ENCODE data around the gene PLCL2.

PLCL2 gene

DNA sequence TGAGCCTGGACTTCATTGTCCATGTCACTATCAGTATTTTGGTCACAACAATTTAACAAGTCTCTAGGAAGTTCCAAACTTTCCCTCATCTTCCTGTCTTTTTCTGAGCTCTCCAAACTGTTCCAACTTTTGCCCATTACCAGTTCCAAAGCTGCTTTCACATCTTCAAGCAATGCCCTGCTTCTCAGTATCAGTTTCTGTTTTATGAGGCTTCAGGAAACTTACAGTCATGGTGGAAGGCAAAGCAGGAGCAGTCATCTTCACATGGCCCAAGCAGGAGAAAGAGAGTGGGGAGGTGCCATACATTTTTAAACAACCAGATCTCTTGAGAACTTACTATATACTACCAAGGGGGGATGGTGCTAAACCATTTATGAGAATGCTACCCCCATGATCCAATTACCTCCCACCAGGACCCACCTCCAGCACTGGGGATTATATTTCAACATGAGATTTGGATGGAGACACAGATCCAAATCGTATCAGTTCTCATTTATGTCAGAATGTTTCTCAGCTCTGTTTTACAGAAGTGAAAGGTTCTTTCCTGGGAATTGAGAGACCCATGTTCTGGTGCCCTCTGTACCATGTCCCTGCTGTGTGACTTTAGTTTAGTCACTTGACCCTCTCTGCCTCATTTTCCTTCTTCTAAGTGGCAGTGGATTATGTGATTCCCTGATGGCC, 169.7 kb downstream of the PLCL2 start:
- TF ChIP-seq CTCF (conservative IDR thresholded peaks at IDR 0.05; ENCODE audit: low read depth, low read length), result no peak
- H3K79me2 ChIP-seq (ENCODE audit: insufficient read depth, low read depth), result no peaks in the 10 kb centered on the region
- no peaks in the 10 kb centered on the region for H4K20me1 ChIP-seq (ENCODE audit: insufficient read depth)
- no peak overlapping the region for H3K4me2 ChIP-seq
- H3K27me3 ChIP-seq (ENCODE audit: insufficient read depth, low read depth), result no peaks in the 10 kb centered on the region
- peaks cover 10% of the 10 kb centered on the region for H3K4me1 ChIP-seq (ENCODE audit: low read depth, poor library complexity, severe bottlenecking)
- H3K9ac ChIP-seq, result no peak overlapping the region
- H3K27ac ChIP-seq, result no peak overlapping the region
- no peak overlapping the region for H2AFZ ChIP-seq (ENCODE audit: low read depth)
- H3K4me3 ChIP-seq (IDR thresholded peaks at IDR 0.05; ENCODE audit: insufficient read depth, low read depth, low read length), result no peak overlapping the region
- H3K36me3 ChIP-seq (ENCODE audit: insufficient read depth), result no peaks in the 10 kb centered on the region

- Histone ChIP-seq H3K4me2 (no peak overlapping the region), H3K4me3 (IDR thresholded peaks at IDR 0.05; ENCODE audit: insufficient read depth, low read depth, low read length) (no peak overlapping the region), H3K27me3 (ENCODE audit: insufficient read depth, low read depth) (no peaks in the 10 kb centered on the region), H2AFZ (ENCODE audit: low read depth) (no peak overlapping the region), H3K4me1 (ENCODE audit: low read depth, poor library complexity, severe bottlenecking) (peaks cover 10% of the 10 kb centered on the region), H3K79me2 (ENCODE audit: insufficient read depth, low read depth) (no peaks in the 10 kb centered on the region), H3K36me3 (ENCODE audit: insufficient read depth) (no peaks in the 10 kb centered on the region), H4K20me1 (ENCODE audit: insufficient read depth) (no peaks in the 10 kb centered on the region), H3K9ac (no peak overlapping the region), H3K27ac (no peak overlapping the region)
- no peak for TF ChIP-seq CTCF (conservative IDR thresholded peaks at IDR 0.05; ENCODE audit: low read depth, low read length)
Measured at GRCh38 chr3:17054982-17055343, 170.2 kb downstream of the PLCL2 start.

GRCh38 chr3:17055374-17056276, 170.9 kb downstream of the PLCL2 start:
- no peak overlapping the region for H3K9ac ChIP-seq
- H3K36me3 ChIP-seq (ENCODE audit: insufficient read depth), result no peaks in the 10 kb centered on the region
- H3K27me3 ChIP-seq (ENCODE audit: insufficient read depth, low read depth), result no peaks in the 10 kb centered on the region
- peaks cover 10% of the 10 kb centered on the region for H3K4me1 ChIP-seq (ENCODE audit: low read depth, poor library complexity, severe bottlenecking)
- H2AFZ ChIP-seq (ENCODE audit: low read depth), result no peak overlapping the region
- no peaks in the 10 kb centered on the region for H3K79me2 ChIP-seq (ENCODE audit: insufficient read depth, low read depth)
- no peak overlapping the region for H3K27ac ChIP-seq
- no peak overlapping the region for H3K4me3 ChIP-seq (IDR thresholded peaks at IDR 0.05; ENCODE audit: insufficient read depth, low read depth, low read length)
- H3K4me2 ChIP-seq, result no peak overlapping the region
- H4K20me1 ChIP-seq (ENCODE audit: insufficient read depth), result no peaks in the 10 kb centered on the region
- TF ChIP-seq CTCF (conservative IDR thresholded peaks at IDR 0.05; ENCODE audit: low read depth, low read length), result no peak

DNA sequence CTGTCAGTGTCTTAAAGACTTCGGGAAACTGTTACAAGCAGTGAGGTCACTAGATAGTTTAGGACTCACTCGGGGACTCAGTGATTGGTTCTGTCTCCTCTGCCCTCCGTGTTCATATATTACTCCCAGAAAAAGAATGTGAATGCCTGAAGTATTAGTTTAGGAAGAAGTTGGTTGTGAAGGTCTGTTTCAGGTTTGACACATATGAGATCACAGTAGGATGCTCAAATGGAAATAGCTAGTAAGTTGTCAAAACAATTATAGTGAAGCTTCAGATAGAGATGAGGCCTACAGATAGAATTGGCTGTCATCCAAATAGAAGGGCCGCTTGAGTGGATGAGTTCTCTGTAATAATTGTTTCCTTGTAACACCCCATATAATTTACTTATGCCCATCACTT, 172.6 kb downstream of the PLCL2 start:
- H3K27me3 ChIP-seq (ENCODE audit: insufficient read depth, low read depth), result no peaks in the 10 kb centered on the region
- no peaks in the 10 kb centered on the region for H3K79me2 ChIP-seq (ENCODE audit: insufficient read depth, low read depth)
- no peak for TF ChIP-seq CTCF (conservative IDR thresholded peaks at IDR 0.05; ENCODE audit: low read depth, low read length)
- H4K20me1 ChIP-seq (ENCODE audit: insufficient read depth), result no peaks in the 10 kb centered on the region
- H3K27ac ChIP-seq, result no peak overlapping the region
- no peaks in the 10 kb centered on the region for H3K36me3 ChIP-seq (ENCODE audit: insufficient read depth)
- H2AFZ ChIP-seq (ENCODE audit: low read depth), result no peak overlapping the region
- no peak overlapping the region for H3K4me2 ChIP-seq
- no peak overlapping the region for H3K4me3 ChIP-seq (IDR thresholded peaks at IDR 0.05; ENCODE audit: insufficient read depth, low read depth, low read length)
- H3K4me1 ChIP-seq (ENCODE audit: low read depth, poor library complexity, severe bottlenecking), result peaks cover 10% of the 10 kb centered on the region
- H3K9ac ChIP-seq, result no peak overlapping the region
